Measurements from ENCODE around the gene LDB1.

GRCh38 chr10:102146971-102147428, 26.8 kb upstream of the LDB1 start:
- TF ChIP-seq CTCF (IDR thresholded peaks at IDR 0.05; ENCODE audit: low read depth, low read length): no peak
- no peak for TF ChIP-seq EZH2phosphoT487 (IDR thresholded peaks at IDR 0.05; ENCODE audit: low read depth)

Measured in OCI-LY3 (cell line).